Stimulated activated naive CD4-positive, alpha-beta T cell (primary cell): ENCODE measurements around the gene GOSR2.

Experiments
- DNase-seq, 6 experiments: peaks; one replicate each; lab custom pipeline; 2025; lab: John Stamatoyannopoulos, UW

GOSR2 gene

DNA sequence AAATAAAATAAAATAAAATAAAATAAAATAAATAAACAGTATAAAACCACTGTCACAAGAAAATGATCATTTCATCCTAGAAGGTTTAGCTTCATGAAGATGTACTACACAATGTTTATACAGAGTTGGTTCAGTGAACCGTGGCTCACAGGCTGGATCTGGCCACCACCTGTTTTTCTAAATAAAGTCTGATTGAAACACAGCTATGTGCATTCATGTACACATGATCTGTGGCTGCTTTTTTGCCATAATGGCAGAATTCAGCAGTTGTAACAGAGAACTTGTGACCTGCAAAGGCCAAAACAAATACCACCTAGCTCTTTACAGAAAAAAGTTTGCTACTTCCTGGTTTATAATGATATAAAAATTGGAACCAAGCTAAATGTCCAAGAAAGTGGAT is 68.7 kb downstream of the GOSR2 start:
- DNase-seq = no peak
